Adrenal gland (tissue), 12 donors: ENCODE data around the gene NUP153. TPM values are rescaled to one million over a fixed set of nuclear protein-coding genes. Genes with fewer than 3 reads are reported as not detected.

Experiments
- DNase-seq, 7 donors: peaks; one replicate each; pipeline ENCODE4 v3.0.0-alpha.2; 2019 to 2020
- H3K27ac ChIP-seq, 5 donors: fragments of 200-600 bp; sonication (generic) in 4 of 5; 1 replicate in 3 of 5; 2 replicates in 2 of 5; pipeline versions ENCODE4 v1.5.1 to v1.8.0; 2016 to 2020; ENCODE audit warnings: mild to moderate bottlenecking in 1 of 5
- H3K27me3 ChIP-seq: fragments of 200-600 bp; 2 replicates; pipeline ENCODE4 v1.8.0; 2021
- H3K36me3 ChIP-seq, 2 donors: fragments of 200-600 bp; replicated peaks in 1 of 2; 1 replicate in 1 of 2; 2 replicates in 1 of 2; pipeline versions ENCODE4 v1.5.1 to v1.8.0; 2018 to 2022
- H3K4me1 ChIP-seq, 2 donors: fragments of 200-600 bp; replicated peaks in 1 of 2; 1 replicate in 1 of 2; 2 replicates in 1 of 2; pipeline versions ENCODE4 v1.5.1 to v1.8.0; 2018 to 2021
- H3K4me3 ChIP-seq, 4 donors: fragments of 200-600 bp; sonication (generic) in 3 of 4; one replicate each; pipeline ENCODE4 v1.5.1; 2016 to 2018
- H3K9me3 ChIP-seq, 3 donors: fragments of 200-600 bp; sonication (generic) in 1 of 3; replicated peaks in 1 of 3; 1 replicate in 2 of 3; 2 replicates in 1 of 3; pipeline versions ENCODE4 v1.5.1 to v1.8.0; 2016 to 2021
- POLR2A ChIP-seq, 2 donors: fragments of 450-650 bp; IDR thresholded peaks; one replicate each; pipeline ENCODE4 v1.6.1; 2017; ENCODE audit warnings: antibody characterized with exemption in 2 of 2, mild to moderate bottlenecking in 2 of 2, moderate library complexity in 1 of 2
- WGBS, 4 donors: extraction: QIAGEN DNeasy Blood & Tissue Kit in 2 of 4; methylation state at CpG; one replicate each; pipeline versions ENCODE4 v1.1.5 to v1.1.7; 2013 to 2017; 5-methylcytosine and 5-hydroxymethylcytosine counted together
- intact Hi-C, 2 donors: fragments of 100-400 bp; cut with DNase I; formaldehyde crosslinking; loops; one replicate each; pipeline versions ENCODE4 v1.14.1 to v1.15.0; 2022 to 2023
- polyA plus RNA-seq, 3 donors: library from polyadenylated mRNA; stranded (reverse); fragments of 200-250 nt in 2 of 3; fragments of 350-450 nt in 1 of 3; fragmentation: Illumina TruSeq in 1 of 3; extraction: RNeasy Lipid Tissue Mini Kit (QIAGEN cat#74804) in 1 of 3; gene quantifications; one replicate each; pipeline ENCODE4 v1.2.3, GENCODE V29; 2013 to 2014
- total RNA-seq, 9 donors: library from RNA; depleted of rRNA in 4 of 9; stranded (reverse); fragments of >200 nt in 4 of 9; fragments of 120-200 nt in 1 of 9; fragmentation: NEBNext Ultra II Directional in 1 of 9; extraction: Animal tissue kit (Norgen Biotek cat#: 25700) in 1 of 9; gene quantifications; one replicate each; pipeline versions ENCODE4 v1.1.0 to v1.2.4, GENCODE V29; 2013 to 2023
- TF ChIP-seq, protein P1 (sequence below), 6 experiments: fragments of 450-650 bp in 4 of 6; fragments of 200-600 bp in 2 of 6; sonication (generic) in 1 of 6; IDR thresholded peaks; 1 replicate in 5 of 6; 2 replicates in 1 of 6; pipeline versions ENCODE4 v1.5.1 to v1.8.0; 2016 to 2021; ENCODE audit warnings: antibody characterized with exemption in 6 of 6, mild to moderate bottlenecking in 2 of 6, moderate library complexity in 1 of 6
- donor health status: healthy with polysubstance abuse.
- donor health status: Bipolar disorder and iron deficiency.
- donor health status: DM: yes; HTN: yes; CAD: no.
- donor health status: DM: no; HTN: no; CAD: no.
- donor health status: DM: no; HTN: no; CAD: no.
- donor health status: DM: yes; HTN: yes; CAD: no.

NUP153 gene
- total and polyA plus RNA-seq, 12 donors = 4.6 to 31.4 (median 28.2) TPM

DNA sequence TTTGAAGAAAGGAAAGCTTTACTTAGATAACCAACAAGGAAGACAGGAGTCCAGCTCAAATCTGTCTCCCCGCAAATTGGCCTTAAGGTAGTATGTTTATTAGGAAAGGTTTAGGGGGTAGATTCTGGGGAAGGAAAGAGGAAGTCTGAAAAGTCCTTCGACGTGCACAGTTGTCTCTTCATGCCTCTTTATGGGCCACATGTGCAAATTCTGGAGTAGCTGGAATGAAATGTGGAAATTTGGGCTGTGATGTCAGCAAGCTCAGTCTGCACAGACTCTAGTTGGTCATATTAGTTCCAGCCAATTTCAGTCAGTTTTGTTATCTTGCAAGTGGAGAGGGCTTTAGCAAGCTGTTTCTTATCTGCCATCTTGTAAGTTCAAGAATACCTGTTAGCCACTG lies 50.1 kb downstream of the NUP153 start:
- H3K4me3 ChIP-seq = no peak overlapping the region
- no peaks in the 10 kb centered on the region for H3K4me1 ChIP-seq
- no peak overlapping the region for H3K27ac ChIP-seq
- TF ChIP-seq, protein P1, sequence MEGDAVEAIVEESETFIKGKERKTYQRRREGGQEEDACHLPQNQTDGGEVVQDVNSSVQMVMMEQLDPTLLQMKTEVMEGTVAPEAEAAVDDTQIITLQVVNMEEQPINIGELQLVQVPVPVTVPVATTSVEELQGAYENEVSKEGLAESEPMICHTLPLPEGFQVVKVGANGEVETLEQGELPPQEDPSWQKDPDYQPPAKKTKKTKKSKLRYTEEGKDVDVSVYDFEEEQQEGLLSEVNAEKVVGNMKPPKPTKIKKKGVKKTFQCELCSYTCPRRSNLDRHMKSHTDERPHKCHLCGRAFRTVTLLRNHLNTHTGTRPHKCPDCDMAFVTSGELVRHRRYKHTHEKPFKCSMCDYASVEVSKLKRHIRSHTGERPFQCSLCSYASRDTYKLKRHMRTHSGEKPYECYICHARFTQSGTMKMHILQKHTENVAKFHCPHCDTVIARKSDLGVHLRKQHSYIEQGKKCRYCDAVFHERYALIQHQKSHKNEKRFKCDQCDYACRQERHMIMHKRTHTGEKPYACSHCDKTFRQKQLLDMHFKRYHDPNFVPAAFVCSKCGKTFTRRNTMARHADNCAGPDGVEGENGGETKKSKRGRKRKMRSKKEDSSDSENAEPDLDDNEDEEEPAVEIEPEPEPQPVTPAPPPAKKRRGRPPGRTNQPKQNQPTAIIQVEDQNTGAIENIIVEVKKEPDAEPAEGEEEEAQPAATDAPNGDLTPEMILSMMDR (IDR thresholded peaks at IDR 0.05) = no peak
- no peak for TF ChIP-seq POLR2A (IDR thresholded peaks at IDR 0.05)
- intact Hi-C loops = no loop called here
- no peaks in the 10 kb centered on the region for H3K9me3 ChIP-seq
- H3K27me3 ChIP-seq = no peaks in the 10 kb centered on the region
- H3K36me3 ChIP-seq = peaks cover 0 to 11% of the 10 kb centered on the region in 2 donors
- no peak for DNase-seq
- WGBS, 4 donors = 58 to 96% (median 76%) methylated on average over 2 to 3 of the region's 3 CpGs

DNA sequence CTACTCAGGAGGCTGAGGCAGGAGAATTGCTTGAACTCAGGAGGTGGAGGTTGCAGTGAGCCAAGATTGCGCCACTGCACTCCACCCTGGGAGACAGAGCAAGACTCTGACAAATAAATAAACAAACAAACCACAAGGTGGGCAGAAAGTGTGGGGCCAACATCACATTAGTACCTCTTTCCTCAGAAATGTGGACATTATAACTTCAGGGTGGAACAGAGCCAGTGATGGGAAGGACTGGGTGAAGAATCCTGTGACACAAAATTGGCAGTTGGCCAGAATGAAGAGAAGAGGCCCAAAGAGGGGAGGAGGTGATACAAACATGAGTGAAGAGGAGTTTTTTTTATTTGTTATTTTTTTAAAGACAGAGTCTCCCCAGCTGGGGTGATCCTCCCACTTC lies 50.6 kb downstream of the NUP153 start:
- no peak for TF ChIP-seq POLR2A (IDR thresholded peaks at IDR 0.05)
- TF ChIP-seq, protein P1 (IDR thresholded peaks at IDR 0.05) = no peak
- no peak overlapping the region for H3K4me3 ChIP-seq
- no peak overlapping the region for H3K27ac ChIP-seq
- intact Hi-C loops = no loop called here
- no peaks in the 10 kb centered on the region for H3K4me1 ChIP-seq
- H3K36me3 ChIP-seq = peaks cover 0 to 6% of the 10 kb centered on the region in 2 donors
- WGBS, 4 donors = 91 to 100% (median 97%) methylated on average over 1 of the region's 1 CpG
- peak in 1 of 7 donors; percentile 14 for DNase-seq
- no peaks in the 10 kb centered on the region for H3K27me3 ChIP-seq
- H3K9me3 ChIP-seq = no peaks in the 10 kb centered on the region

DNA sequence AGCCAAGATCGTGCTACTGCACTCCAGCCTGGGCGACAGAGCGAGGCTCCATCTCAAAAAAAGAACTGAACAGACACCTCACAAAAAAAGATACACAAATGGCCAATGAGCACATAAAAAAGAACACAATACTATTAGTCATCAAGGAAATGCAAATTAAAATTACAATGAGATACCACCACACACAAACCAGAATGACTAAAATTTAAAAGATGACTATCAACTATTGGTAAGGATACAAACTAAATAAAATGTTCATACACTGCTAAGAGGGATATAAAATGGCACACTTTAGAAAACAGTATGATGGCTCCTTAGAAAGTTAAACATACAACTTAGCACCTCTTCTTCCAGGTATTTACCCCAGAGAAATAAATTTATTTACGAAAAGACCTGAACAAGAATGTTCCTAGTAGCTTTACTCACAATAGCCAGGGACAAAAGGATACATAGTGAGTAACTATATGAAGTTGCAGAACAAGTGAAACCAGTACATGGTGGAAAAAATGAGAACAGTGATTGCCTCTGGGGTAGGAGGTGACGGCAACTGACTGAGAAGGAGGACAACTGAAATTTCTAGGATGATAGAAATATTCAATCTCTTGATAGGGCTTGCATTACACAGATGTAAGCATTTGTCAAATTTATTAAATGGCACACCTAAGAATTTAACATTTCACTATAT lies 53.4 kb downstream of the NUP153 start:
- intact Hi-C loops = no loop called here
- H3K27ac ChIP-seq = no peak overlapping the region
- no peak for DNase-seq
- H3K4me3 ChIP-seq = no peak overlapping the region
- peaks cover 0 to 11% of the 10 kb centered on the region in 2 donors for H3K36me3 ChIP-seq
- WGBS, 4 donors = 75 to 79% (median 78%) methylated on average over 5 of the region's 5 CpGs
- H3K4me1 ChIP-seq = no peaks in the 10 kb centered on the region
- TF ChIP-seq, protein P1 (IDR thresholded peaks at IDR 0.05) = no peak
- no peak for TF ChIP-seq POLR2A (IDR thresholded peaks at IDR 0.05)
- H3K27me3 ChIP-seq = no peaks in the 10 kb centered on the region
- no peaks in the 10 kb centered on the region for H3K9me3 ChIP-seq

DNA sequence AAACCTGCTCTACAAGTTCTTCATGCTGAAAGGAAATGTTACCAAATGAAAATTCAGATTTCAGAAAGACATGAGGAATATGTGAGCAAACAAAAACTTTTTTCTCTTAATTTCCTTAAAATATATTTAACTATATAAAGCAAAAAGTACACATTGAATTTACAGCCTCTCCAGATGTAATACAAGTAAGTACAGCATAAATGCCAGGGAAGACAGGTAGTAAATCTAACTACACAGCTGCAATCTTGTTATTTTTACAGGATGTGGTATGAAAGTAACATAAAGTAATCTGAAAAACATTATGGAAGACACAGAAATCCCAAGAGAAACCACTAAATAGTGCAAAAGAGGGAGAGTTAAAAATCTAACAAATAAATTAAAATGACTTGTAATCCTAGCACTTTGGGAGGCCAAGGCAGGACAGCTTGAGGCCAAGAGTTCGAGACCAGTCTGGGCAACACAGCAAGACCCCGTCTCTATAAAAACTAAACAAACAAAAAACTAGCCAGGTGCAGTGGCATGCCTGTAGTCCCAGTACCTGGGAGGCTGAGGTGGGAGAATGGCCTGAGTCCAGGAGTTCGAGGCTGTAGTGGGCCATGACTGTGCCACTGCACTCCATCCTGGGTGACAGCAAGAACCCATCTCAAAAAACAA lies 55.9 kb downstream of the NUP153 start:
- no peak for TF ChIP-seq POLR2A (IDR thresholded peaks at IDR 0.05)
- TF ChIP-seq, protein P1 (IDR thresholded peaks at IDR 0.05) = no peak

More for the DNA sequence above, 55.9 kb downstream of the NUP153 start:
- H3K9me3 ChIP-seq = no peaks in the 10 kb centered on the region
- WGBS, 4 donors = 88 to 98% (median 92%) methylated on average over 3 of the region's 3 CpGs
- no peak for DNase-seq
- no peaks in the 10 kb centered on the region for H3K4me1 ChIP-seq
- no peak overlapping the region for H3K4me3 ChIP-seq
- H3K36me3 ChIP-seq = peaks cover 0 to 32% of the 10 kb centered on the region in 2 donors
- intact Hi-C loops = no loop called here
- H3K27ac ChIP-seq = no peak overlapping the region
- H3K27me3 ChIP-seq = no peaks in the 10 kb centered on the region
